PC-9 (cell line): Measurements from ENCODE around the gene JAK1. TPM values are rescaled to one million over a fixed set of nuclear protein-coding genes. Genes with fewer than 3 reads are reported as not detected.

Experiments used
- Bru-seq: library from RNA; stranded (reverse); fragments of 400-500 nt; gene quantifications from one replicate; lab custom pipeline; 2021; lab: Mats Ljungman, UMichigan
- BruChase-seq, 2 experiments: library from RNA; stranded (reverse); fragments of 400-500 nt; gene quantifications; one replicate each; lab custom pipeline; 2021; lab: Mats Ljungman, UMichigan
- BruUV-seq: library from RNA; stranded (reverse); fragments of 400-500 nt; replicated peaks from 2 replicates; lab custom pipeline; 2021; lab: Mats Ljungman, UMichigan
- CTCF ChIA-PET: fragments of 300-600 bp; sonication (Branson Sonifier 250); formaldehyde crosslinking; loops from one replicate; lab custom pipeline; 2022; ENCODE audit warnings: antibody characterized with exemption; lab: Charles Lee
- POLR2A ChIA-PET: fragments of 300-600 bp; sonication (Branson Sonifier 250); formaldehyde crosslinking; loops from one replicate; lab custom pipeline; 2022; ENCODE audit warnings: antibody characterized with exemption; ENCODE audit not compliant: unreplicated experiment; lab: Charles Lee
- DNase-seq, 2 experiments: peaks; one replicate each; pipeline versions ENCODE4 v3.0.0 to v3.0.0-alpha.2; 2015 to 2022; ENCODE audit warnings: mixed read lengths in 1 of 2
- H2AFZ ChIP-seq: fragments of 200-600 bp; sonication (generic); 2 replicates; pipeline ENCODE4 v1.8.1; 2017; ENCODE audit warnings: antibody characterized with exemption
- H3F3A ChIP-seq: fragments of 200-600 bp; sonication (generic); 2 replicates; pipeline ENCODE4 v1.8.1; 2017; ENCODE audit warnings: antibody characterized with exemption, mild to moderate bottlenecking, low read depth; ENCODE audit not compliant: insufficient read depth
- H3K27ac ChIP-seq: fragments of 200-600 bp; sonication (generic); 2 replicates; pipeline ENCODE4 v1.6.1; 2016; ENCODE audit warnings: mixed run types
- H3K27me3 ChIP-seq: fragments of 200-600 bp; sonication (generic); 2 replicates; pipeline ENCODE4 v1.6.1; 2016; ENCODE audit warnings: low read depth, mixed run types; ENCODE audit not compliant: insufficient read depth
- H3K36me3 ChIP-seq: fragments of 200-600 bp; sonication (generic); 2 replicates; pipeline ENCODE4 v1.6.1; 2016; ENCODE audit warnings: low read depth, mixed run types
- H3K4me1 ChIP-seq: fragments of 200-600 bp; sonication (generic); replicated peaks from 2 replicates; pipeline ENCODE4 v1.6.1; 2016; ENCODE audit warnings: mixed run types; ENCODE audit not compliant: insufficient read depth
- H3K4me2 ChIP-seq: fragments of 200-600 bp; sonication (generic); 2 replicates; pipeline ENCODE4 v1.6.1; 2017; ENCODE audit warnings: mixed run types
- H3K4me3 ChIP-seq: fragments of 200-600 bp; sonication (generic); 2 replicates; pipeline ENCODE4 v1.6.1; 2016; ENCODE audit warnings: mixed run types
- H3K79me2 ChIP-seq: fragments of 200-600 bp; sonication (generic); 2 replicates; pipeline ENCODE4 v1.6.1; 2017; ENCODE audit warnings: low read depth, mixed run types
- H3K9me2 ChIP-seq: fragments of 200-600 bp; sonication (generic); 2 replicates; pipeline ENCODE4 v1.8.1; 2017; ENCODE audit warnings: mild to moderate bottlenecking; ENCODE audit not compliant: insufficient read depth
- H3K9me3 ChIP-seq: fragments of 200-600 bp; sonication (generic); 2 replicates; pipeline ENCODE4 v1.8.1; 2016; ENCODE audit warnings: low read depth; ENCODE audit not compliant: insufficient read depth
- H4K20me1 ChIP-seq: fragments of 200-600 bp; sonication (generic); 2 replicates; pipeline ENCODE4 v1.8.1; 2017; ENCODE audit not compliant: insufficient read depth
- CTCF ChIP-seq: fragments of 200-600 bp; sonication (generic); conservative IDR thresholded peaks from 2 replicates; pipeline ENCODE4 v1.6.1; 2017; ENCODE audit warnings: mixed run types, antibody characterized with exemption, mild to moderate bottlenecking, moderate library complexity
- EZH2 ChIP-seq: fragments of 200-600 bp; sonication (generic); IDR thresholded peaks from 2 replicates; pipeline ENCODE4 v1.8.0; 2017; ENCODE audit warnings: antibody characterized with exemption, low read depth
- intact Hi-C: fragments of 100-400 bp; cut with micrococcal nuclease; formaldehyde crosslinking; loops from one replicate; pipeline ENCODE4 v1.10.0; 2022; ENCODE audit not compliant: unreplicated experiment
- long read RNA-seq: library from polyadenylated mRNA; stranded (forward); transcript quantifications from one replicate; pipeline ENCODE4 v2.0.0, GENCODE V29; 2022
- total RNA-seq: library from RNA; stranded (reverse); gene quantifications from 2 replicates; pipeline ENCODE4 v1.2.3, GENCODE V29; 2021

JAK1 gene
- total RNA-seq (88.5 and 97.9 TPM in 2 replicates), Bru-seq, nascent RNA (percentile 87 among the genes with signal in this experiment), BruChase-seq, experiment 1, labeled RNA remaining after a 2-hour chase (percentile 85 among the genes with signal in this experiment), BruChase-seq, experiment 2, labeled RNA remaining after a 6-hour chase (percentile 87 among the genes with signal in this experiment)
- long read RNA-seq, full-length matches to known transcripts = 64 of 113 reads
- long read RNA-seq, partial matches to known transcripts = 17 of 113 reads
- long read RNA-seq, other reads (novel, unspliced or antisense) = 32 of 113 reads

GRCh38 chr1:64966158-64966971, at the start of gene JAK1:
Gene JAK1 (minus strand): TSS chr1:64966549. CDS start chr1:64886264, 80,285 bp downstream.
- TF ChIP-seq EZH2 (no peak), CTCF (no peak)
- no peaks in the 10 kb centered on the region for H3K36me3 ChIP-seq
- H2AFZ ChIP-seq = peak within 1 kb of the TSS; percentile 100

DNA sequence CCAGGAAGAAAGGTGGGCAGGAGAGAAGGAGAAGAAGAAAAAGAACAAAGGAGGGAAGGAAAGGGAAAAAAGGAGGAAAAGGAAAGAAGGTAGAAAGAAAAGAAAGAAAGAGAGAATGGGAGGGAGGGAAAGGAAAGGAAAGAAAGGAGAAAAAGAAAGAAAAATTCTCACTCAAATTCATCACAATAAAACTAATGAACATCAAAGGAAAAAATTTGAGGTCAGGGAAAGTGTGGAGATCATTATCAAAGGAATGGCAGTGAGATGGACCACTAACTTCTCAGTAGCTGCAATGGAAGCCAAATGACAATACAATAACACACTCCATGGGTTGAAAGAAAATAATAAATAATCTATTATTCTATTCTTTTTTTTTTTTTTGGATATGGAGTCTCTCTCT, 48.0 kb upstream of the JAK1 start:
- Histone ChIP-seq H3K4me3 (no peak overlapping the region), H2AFZ (no peak overlapping the region), H3K27me3 (no peaks in the 10 kb centered on the region), H3F3A (no peaks in the 10 kb centered on the region), H3K9me3 (no peaks in the 10 kb centered on the region), H3K36me3 (no peaks in the 10 kb centered on the region), H3K27ac (no peak overlapping the region), H3K4me2 (no peak overlapping the region), H3K79me2 (no peaks in the 10 kb centered on the region), H4K20me1 (no peaks in the 10 kb centered on the region), H3K9me2 (no peaks in the 10 kb centered on the region), H3K4me1 (no peaks in the 10 kb centered on the region)
- BruUV-seq = no TSS peak
- POLR2A ChIA-PET = no interaction called here
- no peak for DNase-seq
- CTCF ChIA-PET = no interaction called here
- no peak for TF ChIP-seq CTCF
- no peak for TF ChIP-seq EZH2
- intact Hi-C loops = no loop called here

More at GRCh38 chr1:64966158-64966971, at the start of gene JAK1:
- H3K4me3 ChIP-seq = peak within 1 kb of the TSS; percentile 100
- H4K20me1 ChIP-seq = peaks cover 15% of the 10 kb centered on the region
- H3K79me2 ChIP-seq = peaks cover 44% of the 10 kb centered on the region
- H3K27ac ChIP-seq = peak within 1 kb of the TSS; percentile 73
- H3K9me3 ChIP-seq = no peaks in the 10 kb centered on the region
- H3F3A ChIP-seq = no peaks in the 10 kb centered on the region
- peaks cover 19% of the 10 kb centered on the region for H3K4me1 ChIP-seq
- no peaks in the 10 kb centered on the region for H3K27me3 ChIP-seq
- H3K9me2 ChIP-seq = no peaks in the 10 kb centered on the region
- peak within 1 kb of the TSS; percentile 98 for H3K4me2 ChIP-seq
- ChIA-PET POLR2A (interaction anchor here (0.6 to 0.9 kb wide), 5 partner anchors 14 to 208 kb away, joined by 3 to 16 read pairs (median 6); no protein-coding TSS in a partner anchor), CTCF (interaction anchor here (0.5 to 1.0 kb wide), 4 partner anchors 105 to 1298 kb away, joined by 5 to 8 read pairs (median 7); no protein-coding TSS in a partner anchor)
- DNase-seq = peak; percentile 44 to 87
- intact Hi-C loops = loop anchor here (1.0 to 10.0 kb wide), 4 partner anchors 50 to 208 kb away; no protein-coding TSS in a partner anchor
- no TSS peak for BruUV-seq

- intact Hi-C loops = no loop called here
- Histone ChIP-seq H3K9me3 (no peaks in the 10 kb centered on the region), H3K79me2 (no peaks in the 10 kb centered on the region), H3K4me1 (no peaks in the 10 kb centered on the region), H3K27me3 (no peaks in the 10 kb centered on the region), H3K4me3 (no peak overlapping the region), H3K9me2 (no peaks in the 10 kb centered on the region), H4K20me1 (no peaks in the 10 kb centered on the region), H2AFZ (no peak overlapping the region), H3K4me2 (no peak overlapping the region), H3F3A (no peaks in the 10 kb centered on the region), H3K27ac (no peak overlapping the region), H3K36me3 (no peaks in the 10 kb centered on the region)
- ChIA-PET CTCF (no interaction called here), POLR2A (interaction anchor here (0.6 kb wide), 1 partner anchor 373 kb away, joined by 4 read pairs; no protein-coding TSS in a partner anchor)
- no peak for DNase-seq
- no TSS peak for BruUV-seq
- TF ChIP-seq CTCF = no peak
- TF ChIP-seq EZH2 = no peak
Measured at GRCh38 chr1:65011983-65012382, 45.6 kb upstream of the JAK1 start.
